HEK293 (cell line): ENCODE measurements around the gene TRAPPC1.

Experiments used
- TCF7L2 ChIP-seq: IDR thresholded peaks from 2 replicates; pipeline ENCODE4 v1.6.1; 2011; ENCODE audit warnings: low read depth, mild to moderate bottlenecking, inconsistent platforms, low read length, moderate library complexity, borderline replicate concordance
- YY1 ChIP-seq: fragments of 450-650 bp; formaldehyde crosslinking; IDR thresholded peaks from 2 replicates; pipeline ENCODE4 v1.5.1; 2018; ENCODE audit warnings: missing biosample characterization, missing genetic modification characterization
- ZBTB1 ChIP-seq: fragments of 450-650 bp; formaldehyde crosslinking; IDR thresholded peaks from 2 replicates; pipeline ENCODE4 v1.5.1; 2016; ENCODE audit warnings: missing biosample characterization, missing genetic modification characterization
- ZNF121 ChIP-seq: fragments of 450-650 bp; formaldehyde crosslinking; IDR thresholded peaks from 2 replicates; pipeline ENCODE4 v1.5.1; 2016; ENCODE audit warnings: missing biosample characterization, missing genetic modification characterization
- ZNF23 ChIP-seq: fragments of 450-650 bp; formaldehyde crosslinking; IDR thresholded peaks from 2 replicates; pipeline ENCODE4 v1.5.1; 2016; ENCODE audit warnings: missing biosample characterization, missing genetic modification characterization, borderline replicate concordance
- TF ChIP-seq, protein P1 (sequence below): fragments of 450-650 bp; formaldehyde crosslinking; IDR thresholded peaks from 2 replicates; pipeline ENCODE4 v1.5.1; 2016; ENCODE audit warnings: missing biosample characterization, missing genetic modification characterization
- TF ChIP-seq, protein P2 (sequence below): fragments of 450-650 bp; formaldehyde crosslinking; IDR thresholded peaks from 2 replicates; pipeline ENCODE4 v1.5.1; 2016; ENCODE audit warnings: missing biosample characterization, missing genetic modification characterization
- TF ChIP-seq, protein P3 (sequence below): fragments of 450-650 bp; formaldehyde crosslinking; IDR thresholded peaks from 2 replicates; pipeline ENCODE4 v1.5.1; 2016; ENCODE audit warnings: missing biosample characterization, missing genetic modification characterization, low read depth

DNA sequence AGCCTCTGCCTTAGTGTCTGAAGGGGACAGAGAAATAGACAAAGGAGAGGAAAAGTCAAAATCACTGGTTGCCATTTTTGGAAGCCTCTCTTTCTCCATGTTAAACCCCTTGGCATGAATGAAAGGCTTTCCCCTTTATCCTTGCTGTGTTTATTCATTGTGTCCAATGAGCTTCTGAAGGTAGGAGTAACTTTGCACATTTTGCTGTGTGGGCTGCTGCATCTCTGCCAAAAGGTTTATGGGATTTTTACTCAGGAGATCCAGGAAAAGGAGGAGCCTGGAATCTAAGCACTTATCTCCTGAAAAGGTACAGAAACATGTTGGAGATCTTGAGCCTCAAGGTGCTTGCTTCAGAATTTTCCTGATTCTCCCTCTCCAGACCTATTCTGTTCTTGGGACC lies 4.1 kb upstream of the TRAPPC1 start:
- no peak for TF ChIP-seq TCF7L2
- TF ChIP-seq, protein P1, sequence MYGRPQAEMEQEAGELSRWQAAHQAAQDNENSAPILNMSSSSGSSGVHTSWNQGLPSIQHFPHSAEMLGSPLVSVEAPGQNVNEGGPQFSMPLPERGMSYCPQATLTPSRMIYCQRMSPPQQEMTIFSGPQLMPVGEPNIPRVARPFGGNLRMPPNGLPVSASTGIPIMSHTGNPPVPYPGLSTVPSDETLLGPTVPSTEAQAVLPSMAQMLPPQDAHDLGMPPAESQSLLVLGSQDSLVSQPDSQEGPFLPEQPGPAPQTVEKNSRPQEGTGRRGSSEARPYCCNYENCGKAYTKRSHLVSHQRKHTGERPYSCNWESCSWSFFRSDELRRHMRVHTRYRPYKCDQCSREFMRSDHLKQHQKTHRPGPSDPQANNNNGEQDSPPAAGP (tag by site-specific recombination), result no peak
- no peak for TF ChIP-seq ZNF23 (tag by site-specific recombination)
- TF ChIP-seq, protein P2, sequence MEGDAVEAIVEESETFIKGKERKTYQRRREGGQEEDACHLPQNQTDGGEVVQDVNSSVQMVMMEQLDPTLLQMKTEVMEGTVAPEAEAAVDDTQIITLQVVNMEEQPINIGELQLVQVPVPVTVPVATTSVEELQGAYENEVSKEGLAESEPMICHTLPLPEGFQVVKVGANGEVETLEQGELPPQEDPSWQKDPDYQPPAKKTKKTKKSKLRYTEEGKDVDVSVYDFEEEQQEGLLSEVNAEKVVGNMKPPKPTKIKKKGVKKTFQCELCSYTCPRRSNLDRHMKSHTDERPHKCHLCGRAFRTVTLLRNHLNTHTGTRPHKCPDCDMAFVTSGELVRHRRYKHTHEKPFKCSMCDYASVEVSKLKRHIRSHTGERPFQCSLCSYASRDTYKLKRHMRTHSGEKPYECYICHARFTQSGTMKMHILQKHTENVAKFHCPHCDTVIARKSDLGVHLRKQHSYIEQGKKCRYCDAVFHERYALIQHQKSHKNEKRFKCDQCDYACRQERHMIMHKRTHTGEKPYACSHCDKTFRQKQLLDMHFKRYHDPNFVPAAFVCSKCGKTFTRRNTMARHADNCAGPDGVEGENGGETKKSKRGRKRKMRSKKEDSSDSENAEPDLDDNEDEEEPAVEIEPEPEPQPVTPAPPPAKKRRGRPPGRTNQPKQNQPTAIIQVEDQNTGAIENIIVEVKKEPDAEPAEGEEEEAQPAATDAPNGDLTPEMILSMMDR (tag by site-specific recombination), result no peak
- TF ChIP-seq, protein P3, sequence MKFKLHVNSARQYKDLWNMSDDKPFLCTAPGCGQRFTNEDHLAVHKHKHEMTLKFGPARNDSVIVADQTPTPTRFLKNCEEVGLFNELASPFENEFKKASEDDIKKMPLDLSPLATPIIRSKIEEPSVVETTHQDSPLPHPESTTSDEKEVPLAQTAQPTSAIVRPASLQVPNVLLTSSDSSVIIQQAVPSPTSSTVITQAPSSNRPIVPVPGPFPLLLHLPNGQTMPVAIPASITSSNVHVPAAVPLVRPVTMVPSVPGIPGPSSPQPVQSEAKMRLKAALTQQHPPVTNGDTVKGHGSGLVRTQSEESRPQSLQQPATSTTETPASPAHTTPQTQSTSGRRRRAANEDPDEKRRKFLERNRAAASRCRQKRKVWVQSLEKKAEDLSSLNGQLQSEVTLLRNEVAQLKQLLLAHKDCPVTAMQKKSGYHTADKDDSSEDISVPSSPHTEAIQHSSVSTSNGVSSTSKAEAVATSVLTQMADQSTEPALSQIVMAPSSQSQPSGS (tag by site-specific recombination), result no peak
- no peak for TF ChIP-seq ZBTB1 (tag by site-specific recombination)
- no peak for TF ChIP-seq ZNF121 (tag by site-specific recombination)
- TF ChIP-seq YY1 (tag by site-specific recombination), result no peak
